HG03378 (cell line): ENCODE measurements around the gene ATP7B.

ENCODE experiments used
- ATAC-seq: cut with Tn5 transposase; IDR thresholded peaks from one replicate; pipeline ENCODE4 v1.9.1; 2021; ENCODE audit warnings: mild to moderate bottlenecking, moderate library complexity; ENCODE audit not compliant: unreplicated experiment

Gene ATP7B

DNA sequence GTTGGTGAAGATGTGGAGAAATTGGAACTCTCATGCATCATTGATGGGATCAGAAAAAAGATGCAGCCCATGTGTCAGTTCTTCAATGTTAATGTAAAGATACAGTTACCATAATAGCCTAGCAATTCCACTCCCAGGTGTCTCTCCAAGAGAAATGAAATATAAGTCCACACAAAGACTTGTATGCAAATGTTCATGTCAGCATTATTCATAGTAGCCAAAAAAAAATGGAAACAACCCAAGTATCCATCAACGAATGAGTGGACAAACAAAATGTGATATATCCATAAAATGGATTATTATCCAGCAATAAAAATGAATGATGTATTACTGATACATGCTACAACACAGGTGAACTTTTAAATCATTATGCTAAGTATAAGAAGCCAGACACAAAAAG, 110.8 kb downstream of the ATP7B start:
- no peak for ATAC-seq

GRCh38 chr13:51895906-51896888, 115.1 kb downstream of the ATP7B start:
- no peak for ATAC-seq

GRCh38 chr13:51894239-51894638, 117.0 kb downstream of the ATP7B start:
- ATAC-seq: no peak

- ATAC-seq: no peak
These were observed 118.6 kb downstream of the ATP7B start for GRCh38 chr13:51892657-51893056.

DNA sequence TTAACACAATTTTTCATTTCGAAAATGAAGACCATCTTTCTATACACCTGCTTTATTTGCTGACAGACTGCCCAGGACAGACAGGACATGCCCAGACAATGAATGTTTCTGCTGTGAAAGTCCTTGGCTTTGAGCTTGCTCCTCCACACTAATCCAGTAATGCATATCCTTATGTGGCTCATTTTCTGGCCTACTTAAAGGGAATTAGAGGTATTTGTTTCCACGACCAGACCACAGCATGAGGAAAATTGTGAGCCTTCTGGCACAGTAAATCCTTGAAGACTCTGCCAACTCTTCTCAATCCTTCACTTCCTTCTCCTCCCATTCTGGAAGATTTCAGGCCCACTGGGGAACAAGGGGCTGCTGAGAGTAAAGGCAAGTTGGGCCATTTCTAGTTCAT, 123.8 kb downstream of the ATP7B start:
- ATAC-seq: no peak

GRCh38 chr13:51885651-51886050, 125.6 kb downstream of the ATP7B start:
- ATAC-seq: no peak

DNA sequence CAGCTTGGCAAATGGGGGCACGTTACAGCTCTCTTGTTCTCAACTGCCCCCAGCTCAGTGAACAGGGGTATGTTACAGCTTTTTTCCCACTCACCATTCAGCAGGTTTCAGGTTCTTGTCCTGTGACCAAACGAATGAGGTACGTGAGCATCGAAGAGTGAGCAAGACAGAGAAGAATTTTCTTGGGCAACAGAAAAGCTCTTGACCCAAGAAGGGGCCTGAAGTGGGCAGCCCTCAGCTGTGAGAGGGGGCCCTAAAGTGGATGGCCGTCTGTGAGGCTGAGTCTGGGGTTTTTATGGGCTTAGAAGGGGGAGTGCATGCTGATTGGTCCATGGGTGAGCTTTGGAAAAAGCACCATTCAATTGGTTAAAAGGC, 128.0 kb downstream of the ATP7B start:
- ATAC-seq: no peak
